Neural cell (in vitro differentiated cells): ENCODE measurements around the gene SLC26A2. TPM values are rescaled to one million over a fixed set of nuclear protein-coding genes. Genes with fewer than 3 reads are reported as not detected.

Experiments used
- H2AFZ ChIP-seq: fragments of 200-600, 300-800 bp; sonication (generic), shearing (Covaris generic); 2 replicates; pipeline ENCODE4 v1.6.0; 2014; ENCODE audit warnings: low read depth, mild to moderate bottlenecking, antibody characterized with exemption, low read length, moderate library complexity
- H3F3A ChIP-seq: fragments of 200-600 bp; shearing (Covaris generic); 2 replicates; pipeline ENCODE4 v1.6.1; 2016; ENCODE audit warnings: mild to moderate bottlenecking, moderate library complexity, mixed read lengths, antibody characterized with exemption, low read length; ENCODE audit not compliant: insufficient read depth, poor library complexity, severe bottlenecking
- H3K27ac ChIP-seq: fragments of 200-600, 300-800 bp; sonication (generic), shearing (Covaris generic); 2 replicates; pipeline ENCODE4 v1.5.1; 2014; ENCODE audit warnings: mild to moderate bottlenecking, low read length, moderate library complexity
- H3K27me3 ChIP-seq: fragments of 300-800, 200-600 bp; sonication (generic), shearing (Covaris generic); 2 replicates; pipeline ENCODE4 v1.6.0; 2014; ENCODE audit warnings: mild to moderate bottlenecking, low read depth, low read length, moderate library complexity; ENCODE audit not compliant: insufficient read depth
- H3K36me3 ChIP-seq: fragments of 300-800, 200-600 bp; sonication (generic), shearing (Covaris generic); 2 replicates; pipeline ENCODE4 v1.5.1; 2014; ENCODE audit warnings: mild to moderate bottlenecking, antibody characterized with exemption, low read length, moderate library complexity; ENCODE audit not compliant: insufficient read depth
- H3K4me2 ChIP-seq: fragments of 300-800, 200-600 bp; sonication (generic), shearing (Covaris generic); 2 replicates; pipeline ENCODE4 v1.6.0; 2014; ENCODE audit warnings: mild to moderate bottlenecking, low read length
- H3K4me3 ChIP-seq: fragments of 300-800, 200-600 bp; sonication (generic), shearing (Covaris generic); 2 replicates; pipeline ENCODE4 v1.5.1; 2014; ENCODE audit warnings: mild to moderate bottlenecking, low read length, moderate library complexity
- H3K79me2 ChIP-seq: fragments of 200-600 bp; shearing (Covaris generic); replicated peaks from 2 replicates; pipeline ENCODE4 v1.6.0; 2014; ENCODE audit warnings: mild to moderate bottlenecking, low read length, moderate library complexity; ENCODE audit not compliant: insufficient read depth
- H3K9ac ChIP-seq: fragments of 300-800, 200-600 bp; sonication (generic), shearing (Covaris generic); 2 replicates; pipeline ENCODE4 v1.6.1; 2016; ENCODE audit warnings: mild to moderate bottlenecking, low read length, mixed read lengths
- H3K9me2 ChIP-seq: fragments of 200-600 bp; shearing (Covaris generic); 2 replicates; pipeline ENCODE4 v1.6.1; 2016; ENCODE audit warnings: mild to moderate bottlenecking, low read length, mixed read lengths; ENCODE audit not compliant: insufficient read depth
- H3K9me3 ChIP-seq: fragments of 200-600, 300-800 bp; sonication (generic), shearing (Covaris generic); 2 replicates; pipeline ENCODE4 v1.6.1; 2016; ENCODE audit warnings: mild to moderate bottlenecking, mixed run types, low read length, moderate library complexity, mixed read lengths
- H4K20me1 ChIP-seq: fragments of 200-600 bp; shearing (Covaris generic); 2 replicates; pipeline ENCODE4 v1.6.1; 2016; ENCODE audit warnings: mild to moderate bottlenecking, mixed run types; ENCODE audit not compliant: insufficient read depth
- EP300 ChIP-seq: fragments of 450-650 bp; conservative IDR thresholded peaks from 2 replicates; pipeline ENCODE4 v1.6.1; 2014; ENCODE audit warnings: antibody characterized with exemption, mild to moderate bottlenecking, moderate library complexity; ENCODE audit not compliant: poor library complexity, severe bottlenecking
- EZH2 ChIP-seq: fragments of 200-600, 300-800 bp; shearing (Covaris generic), sonication (generic); IDR thresholded peaks from 2 replicates; pipeline ENCODE4 v1.6.1; 2014; ENCODE audit warnings: antibody characterized with exemption, low read length, borderline replicate concordance, mild to moderate bottlenecking; ENCODE audit not compliant: insufficient read depth, poor library complexity, severe bottlenecking
- MXI1 ChIP-seq: fragments of 450-650 bp; conservative IDR thresholded peaks from 2 replicates; pipeline ENCODE4 v1.6.1; 2014; ENCODE audit warnings: antibody characterized with exemption, mild to moderate bottlenecking; ENCODE audit not compliant: poor library complexity, severe bottlenecking
- POLR2AphosphoS5 ChIP-seq: IDR thresholded peaks from 2 replicates; pipeline ENCODE4 v1.6.1; 2012
- RAD21 ChIP-seq: fragments of 450-650 bp; conservative IDR thresholded peaks from 2 replicates; pipeline ENCODE4 v1.6.1; 2014; ENCODE audit warnings: antibody characterized with exemption, mild to moderate bottlenecking, moderate library complexity
- SMC3 ChIP-seq: fragments of 450-650 bp; conservative IDR thresholded peaks from 2 replicates; pipeline ENCODE4 v1.6.1; 2014; ENCODE audit warnings: antibody characterized with exemption, mild to moderate bottlenecking, moderate library complexity; ENCODE audit not compliant: poor library complexity
- TAF1 ChIP-seq: IDR thresholded peaks from 2 replicates; pipeline ENCODE4 v1.6.1; 2012; ENCODE audit warnings: low read depth
- polyA plus RNA-seq: library from polyadenylated mRNA; depleted of rRNA; stranded (reverse); fragments of >200 nt; gene quantifications from 2 replicates; pipeline ENCODE4 v1.2.3, GENCODE V29; 2014
- TF ChIP-seq, protein P1 (sequence below): IDR thresholded peaks from 2 replicates; pipeline ENCODE4 v1.6.1; 2012; ENCODE audit warnings: borderline replicate concordance
- TF ChIP-seq, protein P2 (sequence below): fragments of 450-650 bp; IDR thresholded peaks from 2 replicates; pipeline ENCODE4 v1.5.1; 2014; ENCODE audit warnings: antibody characterized with exemption, mild to moderate bottlenecking, moderate library complexity; ENCODE audit not compliant: poor library complexity, severe bottlenecking

The SLC26A2 gene
- polyA plus RNA-seq, 1 donor from 2014 or later = 5.4 TPM

DNA sequence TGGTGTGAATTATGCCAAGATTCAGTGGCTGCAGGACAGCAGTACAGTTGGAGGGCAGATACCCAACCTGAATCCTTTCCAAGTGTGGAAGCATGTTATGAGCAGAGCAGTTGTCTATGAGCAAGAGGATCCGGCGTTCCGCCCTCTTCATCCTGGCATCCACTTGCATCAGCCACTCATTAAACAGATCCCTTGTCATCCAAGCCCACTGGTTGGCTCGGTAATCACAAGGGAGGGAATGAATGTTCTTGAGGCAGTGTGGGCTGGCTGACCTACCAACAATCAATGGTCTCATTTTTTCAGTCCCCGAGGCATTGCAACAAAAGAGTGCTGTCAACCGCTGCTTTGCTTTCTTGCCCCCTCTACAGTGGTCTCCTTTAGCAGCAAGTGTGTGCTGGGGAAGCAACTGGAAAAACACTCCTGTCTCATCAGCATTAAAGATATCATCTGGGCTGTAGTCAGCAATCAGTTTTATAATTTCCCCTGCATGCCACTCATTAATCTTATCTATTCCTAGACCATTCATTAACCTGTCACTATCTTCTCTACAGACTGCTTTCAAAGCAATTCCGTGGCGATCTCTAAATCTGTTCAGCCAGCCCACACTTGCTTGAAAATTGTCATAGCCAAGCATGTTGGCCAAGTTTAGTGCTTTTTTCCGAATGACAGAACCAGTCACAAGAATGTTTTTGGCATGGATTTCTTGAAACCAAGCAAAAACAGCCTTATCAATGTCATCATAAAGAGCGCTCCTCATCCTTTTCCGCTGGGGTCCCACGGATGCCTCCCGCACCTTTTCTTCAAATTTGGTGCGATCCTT is 35.0 kb downstream of the SLC26A2 start:
- H3K9ac ChIP-seq = no peak overlapping the region
- no peak overlapping the region for H2AFZ ChIP-seq
- H3K36me3 ChIP-seq = no peaks in the 10 kb centered on the region
- no peaks in the 10 kb centered on the region for H3K9me3 ChIP-seq
- H3K27me3 ChIP-seq = no peaks in the 10 kb centered on the region
- H3F3A ChIP-seq = no peaks in the 10 kb centered on the region
- H3K4me2 ChIP-seq = no peak overlapping the region
- no peak overlapping the region for H3K4me3 ChIP-seq
- H3K9me2 ChIP-seq = no peaks in the 10 kb centered on the region
- H4K20me1 ChIP-seq = no peaks in the 10 kb centered on the region
- H3K27ac ChIP-seq = no peak overlapping the region
- H3K79me2 ChIP-seq = no peaks in the 10 kb centered on the region
- no peak for TF ChIP-seq SMC3
- TF ChIP-seq TAF1 = no peak
- TF ChIP-seq RAD21 = no peak
- TF ChIP-seq, protein P1, sequence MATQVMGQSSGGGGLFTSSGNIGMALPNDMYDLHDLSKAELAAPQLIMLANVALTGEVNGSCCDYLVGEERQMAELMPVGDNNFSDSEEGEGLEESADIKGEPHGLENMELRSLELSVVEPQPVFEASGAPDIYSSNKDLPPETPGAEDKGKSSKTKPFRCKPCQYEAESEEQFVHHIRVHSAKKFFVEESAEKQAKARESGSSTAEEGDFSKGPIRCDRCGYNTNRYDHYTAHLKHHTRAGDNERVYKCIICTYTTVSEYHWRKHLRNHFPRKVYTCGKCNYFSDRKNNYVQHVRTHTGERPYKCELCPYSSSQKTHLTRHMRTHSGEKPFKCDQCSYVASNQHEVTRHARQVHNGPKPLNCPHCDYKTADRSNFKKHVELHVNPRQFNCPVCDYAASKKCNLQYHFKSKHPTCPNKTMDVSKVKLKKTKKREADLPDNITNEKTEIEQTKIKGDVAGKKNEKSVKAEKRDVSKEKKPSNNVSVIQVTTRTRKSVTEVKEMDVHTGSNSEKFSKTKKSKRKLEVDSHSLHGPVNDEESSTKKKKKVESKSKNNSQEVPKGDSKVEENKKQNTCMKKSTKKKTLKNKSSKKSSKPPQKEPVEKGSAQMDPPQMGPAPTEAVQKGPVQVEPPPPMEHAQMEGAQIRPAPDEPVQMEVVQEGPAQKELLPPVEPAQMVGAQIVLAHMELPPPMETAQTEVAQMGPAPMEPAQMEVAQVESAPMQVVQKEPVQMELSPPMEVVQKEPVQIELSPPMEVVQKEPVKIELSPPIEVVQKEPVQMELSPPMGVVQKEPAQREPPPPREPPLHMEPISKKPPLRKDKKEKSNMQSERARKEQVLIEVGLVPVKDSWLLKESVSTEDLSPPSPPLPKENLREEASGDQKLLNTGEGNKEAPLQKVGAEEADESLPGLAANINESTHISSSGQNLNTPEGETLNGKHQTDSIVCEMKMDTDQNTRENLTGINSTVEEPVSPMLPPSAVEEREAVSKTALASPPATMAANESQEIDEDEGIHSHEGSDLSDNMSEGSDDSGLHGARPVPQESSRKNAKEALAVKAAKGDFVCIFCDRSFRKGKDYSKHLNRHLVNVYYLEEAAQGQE = no peak
- TF ChIP-seq, protein P2, sequence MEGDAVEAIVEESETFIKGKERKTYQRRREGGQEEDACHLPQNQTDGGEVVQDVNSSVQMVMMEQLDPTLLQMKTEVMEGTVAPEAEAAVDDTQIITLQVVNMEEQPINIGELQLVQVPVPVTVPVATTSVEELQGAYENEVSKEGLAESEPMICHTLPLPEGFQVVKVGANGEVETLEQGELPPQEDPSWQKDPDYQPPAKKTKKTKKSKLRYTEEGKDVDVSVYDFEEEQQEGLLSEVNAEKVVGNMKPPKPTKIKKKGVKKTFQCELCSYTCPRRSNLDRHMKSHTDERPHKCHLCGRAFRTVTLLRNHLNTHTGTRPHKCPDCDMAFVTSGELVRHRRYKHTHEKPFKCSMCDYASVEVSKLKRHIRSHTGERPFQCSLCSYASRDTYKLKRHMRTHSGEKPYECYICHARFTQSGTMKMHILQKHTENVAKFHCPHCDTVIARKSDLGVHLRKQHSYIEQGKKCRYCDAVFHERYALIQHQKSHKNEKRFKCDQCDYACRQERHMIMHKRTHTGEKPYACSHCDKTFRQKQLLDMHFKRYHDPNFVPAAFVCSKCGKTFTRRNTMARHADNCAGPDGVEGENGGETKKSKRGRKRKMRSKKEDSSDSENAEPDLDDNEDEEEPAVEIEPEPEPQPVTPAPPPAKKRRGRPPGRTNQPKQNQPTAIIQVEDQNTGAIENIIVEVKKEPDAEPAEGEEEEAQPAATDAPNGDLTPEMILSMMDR = no peak
- no peak for TF ChIP-seq MXI1
- no peak for TF ChIP-seq POLR2AphosphoS5
- no peak for TF ChIP-seq EZH2
- TF ChIP-seq EP300 = no peak

DNA sequence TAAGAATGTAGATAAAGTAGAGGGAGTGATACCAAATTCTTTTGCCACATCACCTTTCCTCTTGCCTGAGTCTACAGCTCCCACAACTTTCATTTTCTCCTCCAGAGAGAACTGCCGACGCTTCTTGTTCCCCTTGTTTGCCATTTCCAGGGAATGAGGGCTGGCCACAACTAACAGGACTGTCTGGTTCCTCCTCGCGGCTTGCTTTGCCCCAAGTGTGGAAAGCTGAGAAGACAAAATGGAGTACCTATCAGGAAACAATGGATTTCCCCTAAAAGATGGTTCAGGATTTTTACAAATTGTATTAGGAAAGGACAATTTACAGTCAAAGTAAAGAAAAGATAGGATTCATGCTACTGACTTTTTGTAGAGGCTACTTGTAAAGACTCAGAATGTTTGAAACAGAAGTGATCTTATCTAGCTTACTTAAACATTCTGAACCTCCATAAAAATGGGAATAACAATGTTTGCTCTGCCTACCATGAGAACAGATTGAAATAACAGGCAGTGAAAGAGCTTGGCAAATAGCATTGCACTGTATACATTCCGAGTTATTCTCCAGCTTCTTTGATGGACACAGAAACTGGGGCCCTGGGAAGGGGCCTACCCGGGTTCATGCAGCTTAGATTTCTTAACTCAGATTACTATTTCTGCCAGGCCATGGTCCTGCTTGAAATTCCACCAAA is 35.8 kb downstream of the SLC26A2 start:
- H3K9me3 ChIP-seq = no peaks in the 10 kb centered on the region
- no peaks in the 10 kb centered on the region for H3K27me3 ChIP-seq
- no peak overlapping the region for H3K27ac ChIP-seq
- no peak overlapping the region for H3K9ac ChIP-seq
- H3K4me3 ChIP-seq = no peak overlapping the region
- H4K20me1 ChIP-seq = no peaks in the 10 kb centered on the region
- peaks cover 3% of the 10 kb centered on the region for H3K79me2 ChIP-seq
- no peaks in the 10 kb centered on the region for H3K36me3 ChIP-seq
- no peak overlapping the region for H2AFZ ChIP-seq
- no peak for TF ChIP-seq EP300
- TF ChIP-seq, protein P1 = no peak
- no peak for TF ChIP-seq TAF1
- TF ChIP-seq, protein P2 = no peak
- TF ChIP-seq RAD21 = no peak
- TF ChIP-seq SMC3 = no peak
- no peak for TF ChIP-seq POLR2AphosphoS5
- TF ChIP-seq MXI1 = no peak
- no peak for TF ChIP-seq EZH2
- no peaks in the 10 kb centered on the region for H3F3A ChIP-seq
- no peaks in the 10 kb centered on the region for H3K9me2 ChIP-seq
- no peak overlapping the region for H3K4me2 ChIP-seq
